NAMALWA (cell line): ENCODE data around the gene DAO.
"Not testable (repeated sequence)": the region's sequence is repeated elsewhere in the genome, so short reads cannot be mapped to it uniquely, and the experiment has no call there.

Experiments used
- DNase-seq: peaks from one replicate; pipeline ENCODE4 v3.0.0-alpha.2; 2015; ENCODE audit warnings: low spot score

The DAO gene

DNA sequence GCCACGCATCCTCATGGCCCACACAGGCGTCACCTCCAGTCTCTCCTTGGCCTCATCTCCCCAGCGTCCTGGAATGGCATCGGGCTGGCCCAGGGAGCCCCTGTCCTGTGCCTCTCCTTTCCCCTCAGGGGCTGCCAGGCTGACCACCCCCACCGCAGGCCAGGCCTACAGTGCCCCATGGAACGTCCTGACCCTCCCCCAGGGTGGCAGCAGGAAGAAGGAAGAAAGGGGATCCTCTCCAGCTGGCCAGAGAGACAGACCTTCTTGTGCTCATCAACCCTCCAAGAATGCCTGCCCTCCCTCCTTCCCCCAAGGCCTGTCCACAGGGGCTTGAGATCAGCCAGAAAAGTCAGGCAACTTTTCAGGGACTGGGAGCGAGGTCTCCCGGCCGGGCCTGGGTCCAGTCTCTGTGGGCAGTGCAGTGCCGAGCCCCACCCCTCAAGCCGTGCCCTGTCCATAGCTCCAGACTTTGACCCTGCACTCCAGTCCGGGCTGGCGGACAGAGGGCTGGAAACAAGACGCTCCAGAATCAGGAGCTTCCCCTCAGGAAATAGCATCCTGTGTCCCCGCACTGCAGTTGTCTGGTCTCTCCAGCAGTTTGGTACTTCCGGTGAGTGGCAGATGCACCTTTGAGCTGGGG is at the start of gene DAO:
Gene DAO (plus strand): TSS at position 478 of the 640 bp plus-strand sequence. CDS start 4,915 bp downstream, outside the sequence.
- DNase-seq, result no peak

- no peak for DNase-seq
Observed at GRCh38 chr12:108831309-108831991, 48.4 kb upstream of the DAO start.

- DNase-seq, result no peak
Observed at GRCh38 chr12:108832208-108832607, 47.7 kb upstream of the DAO start.

GRCh38 chr12:108832730-108833354 is 47.0 kb upstream of the DAO start:
- DNase-seq, result no peak

DNA sequence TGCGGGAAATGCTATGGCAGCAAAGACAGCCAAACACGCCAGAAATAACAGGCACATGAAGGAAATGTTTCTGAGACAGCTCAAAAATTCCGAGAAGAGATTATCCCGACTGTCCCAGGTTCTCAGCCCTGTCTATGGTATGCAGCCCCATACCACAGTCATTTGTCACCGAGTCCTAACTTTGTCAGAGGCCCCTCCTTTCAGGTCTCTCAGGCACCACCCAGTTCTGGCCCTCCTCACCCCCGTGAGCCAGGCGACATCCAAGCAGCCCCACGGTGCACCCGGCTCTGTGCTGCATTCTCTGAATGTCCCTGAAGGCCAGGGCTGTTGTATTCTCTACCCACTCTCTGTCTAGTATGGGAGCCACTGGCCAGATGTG is 46.5 kb upstream of the DAO start:
- DNase-seq, result no peak

DNA sequence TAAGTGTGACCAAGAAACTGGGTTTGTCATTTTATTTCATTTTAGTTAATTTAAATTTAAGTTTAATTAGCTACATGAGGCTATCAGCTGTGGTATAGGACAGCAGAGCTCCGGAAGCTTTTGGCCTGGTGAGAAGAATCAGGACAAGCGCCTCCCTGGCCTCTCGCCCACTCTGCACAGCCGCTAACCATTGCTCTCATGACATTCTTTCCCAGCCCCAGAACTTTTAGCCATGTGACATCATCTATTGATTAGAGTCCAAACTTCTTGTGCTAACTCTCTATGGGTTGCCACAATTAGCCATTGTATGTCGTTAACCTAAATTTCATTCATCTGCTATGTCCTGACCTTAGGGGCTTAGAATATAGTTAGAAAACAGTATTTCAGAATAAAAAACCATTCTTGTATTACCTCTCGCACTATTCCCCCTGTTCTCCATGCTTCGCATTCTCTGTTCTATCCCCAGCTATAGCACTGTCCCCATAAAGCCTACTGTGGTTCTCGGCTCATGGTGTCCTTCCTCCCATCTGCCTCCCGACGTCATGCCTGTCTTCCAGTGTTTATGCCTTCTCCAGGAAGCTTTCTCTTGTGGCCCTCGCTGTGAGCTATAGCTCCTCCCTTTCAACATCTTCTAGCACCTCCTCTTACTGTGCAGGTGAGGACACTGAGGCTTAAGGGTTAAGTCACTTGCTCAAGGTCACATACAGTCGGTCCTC is 46.0 kb upstream of the DAO start:
- DNase-seq, result no peak

DNA sequence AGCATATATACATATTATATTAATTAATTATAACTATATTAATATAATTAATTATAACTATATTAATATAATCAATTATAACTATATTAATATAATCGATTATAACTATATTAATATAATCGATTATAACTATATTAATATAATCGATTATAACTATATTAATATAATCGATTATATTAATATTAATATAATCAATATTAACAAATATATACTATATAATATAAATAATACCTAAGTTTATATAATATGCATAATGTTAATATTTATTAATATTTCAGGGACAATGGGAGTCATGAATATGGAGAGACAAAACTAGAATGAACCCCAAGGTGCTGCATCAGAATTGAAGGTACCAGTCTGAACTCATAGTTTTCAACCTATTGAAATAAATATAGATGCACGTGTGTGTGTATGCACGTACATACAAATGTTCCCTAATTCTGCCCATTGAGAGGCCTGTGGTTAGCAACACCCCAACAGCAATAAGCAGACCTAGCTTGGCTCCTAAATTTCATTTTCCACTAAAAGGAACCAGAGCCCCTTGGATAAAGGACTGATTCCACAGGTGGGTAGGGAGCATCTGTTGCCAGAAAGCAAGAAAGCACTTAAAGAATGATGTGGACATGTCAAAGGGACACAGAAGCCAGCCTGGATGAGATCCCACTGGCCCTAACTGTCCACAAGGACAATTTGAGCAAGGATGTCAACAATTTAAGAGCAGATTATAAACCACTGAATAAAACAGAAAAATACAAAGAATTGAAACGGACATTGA is 43.8 kb upstream of the DAO start:
- no peak for DNase-seq

GRCh38 chr12:108837239-108837638 is 42.7 kb upstream of the DAO start:
- DNase-seq, result no peak

DNA sequence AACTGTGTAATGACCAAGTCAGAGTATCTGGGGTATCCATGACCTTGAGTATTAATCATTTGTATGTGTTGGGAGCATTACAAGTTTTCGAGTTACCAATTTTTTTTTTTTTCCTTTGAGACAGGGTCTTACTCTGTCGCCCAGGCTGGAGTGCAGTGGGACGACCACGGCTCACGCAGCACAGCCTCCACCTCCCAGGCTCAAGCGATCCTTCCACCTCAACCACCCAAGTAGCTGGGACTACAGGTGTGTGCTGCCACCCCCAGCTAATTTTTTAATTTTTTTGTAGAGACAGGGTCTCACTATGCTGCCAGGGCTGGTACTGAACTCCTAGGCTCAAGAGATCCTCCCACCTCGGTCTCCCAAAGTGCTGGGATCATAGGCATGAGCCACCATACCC is 42.2 kb upstream of the DAO start:
- no peak for DNase-seq

GRCh38 chr12:108838194-108839017 is 41.5 kb upstream of the DAO start:
- DNase-seq, result no peak

- DNase-seq, result no peak
Observed at GRCh38 chr12:108839018-108839889, 40.6 kb upstream of the DAO start.

DNA sequence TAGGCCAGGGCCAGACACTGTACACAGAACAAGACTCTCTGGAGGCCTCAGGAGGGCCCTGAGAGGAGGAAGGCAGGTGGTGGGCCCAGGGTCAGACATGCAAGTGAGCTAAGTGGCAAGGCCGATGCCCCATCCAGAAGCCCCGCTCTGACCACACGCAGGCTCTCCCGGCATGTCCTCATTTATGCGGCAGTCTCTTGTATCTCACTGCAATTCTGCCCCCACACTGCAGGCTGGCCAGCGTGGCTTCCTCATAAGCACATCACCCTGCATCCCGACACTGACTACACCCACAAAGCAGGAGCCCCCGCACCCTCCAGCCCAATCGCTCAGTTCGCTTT is 40.0 kb upstream of the DAO start:
- DNase-seq, result no peak

GRCh38 chr12:108840605-108841332 is 39.1 kb upstream of the DAO start:
- no peak for DNase-seq

DNA sequence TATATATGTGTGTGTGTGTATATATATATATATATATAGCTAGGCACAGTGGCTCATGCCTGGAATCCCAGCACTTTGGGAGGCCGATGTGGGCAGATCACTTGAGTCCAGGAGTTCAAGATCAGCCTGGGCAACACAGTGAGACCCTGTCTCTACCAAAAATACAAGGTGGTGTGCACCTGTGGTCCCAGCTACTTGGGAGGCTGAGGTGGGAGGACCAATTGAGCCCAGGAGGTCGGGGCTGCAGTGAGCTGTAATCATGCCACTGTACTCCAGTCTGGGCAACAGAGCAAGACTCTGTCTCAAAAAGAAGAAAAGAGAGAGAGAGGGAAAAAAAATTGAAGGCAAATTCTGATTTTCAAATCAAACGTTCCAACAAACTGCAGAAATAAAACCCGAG is 38.1 kb upstream of the DAO start:
- not testable (repeated sequence) for DNase-seq

- DNase-seq, result no peak
Observed at GRCh38 chr12:108842361-108842760, 37.5 kb upstream of the DAO start.

GRCh38 chr12:108843187-108843586 is 36.7 kb upstream of the DAO start:
- no peak for DNase-seq

- no peak for DNase-seq
Observed at GRCh38 chr12:108845696-108846095, 34.2 kb upstream of the DAO start.

DNA sequence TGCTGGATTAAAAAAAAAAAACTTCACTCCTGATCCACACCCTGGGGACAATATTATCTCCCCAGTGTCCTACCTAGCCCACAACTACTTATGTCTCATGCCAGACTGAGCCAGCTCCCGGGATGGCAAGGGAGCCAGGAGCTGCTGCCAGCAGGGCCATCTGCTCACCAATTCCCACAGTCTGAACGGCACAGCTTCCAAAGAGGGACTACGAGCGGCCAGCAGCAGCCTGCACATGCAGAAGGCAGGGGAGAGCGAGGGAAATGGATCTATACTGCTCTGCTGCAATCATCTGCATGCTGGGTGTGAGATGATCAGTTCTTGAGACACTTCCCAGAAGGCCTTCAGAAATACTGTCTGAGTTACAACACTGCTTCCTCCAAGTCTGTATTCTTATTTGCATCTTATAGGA is 33.6 kb upstream of the DAO start:
- DNase-seq, result no peak

DNA sequence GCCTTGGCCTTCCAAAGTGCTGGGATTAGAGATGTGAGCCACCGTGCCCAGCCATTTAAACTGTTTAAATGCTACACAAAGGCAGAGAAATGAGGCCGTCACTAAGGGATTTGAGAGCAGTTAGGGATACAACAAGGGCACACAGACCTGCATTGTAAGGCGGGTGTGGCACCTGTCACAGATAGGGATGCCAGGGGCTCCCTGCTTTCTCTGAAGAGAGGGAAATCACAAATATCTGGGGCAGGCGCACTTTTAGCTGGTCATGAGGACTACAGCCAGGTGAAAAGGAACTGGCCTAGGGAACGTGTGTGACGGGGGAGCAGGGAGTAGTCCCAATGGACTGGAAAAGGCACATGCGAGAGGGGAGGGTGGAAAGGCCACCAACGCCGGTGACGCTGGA is 32.2 kb upstream of the DAO start:
- DNase-seq, result no peak

GRCh38 chr12:108849660-108850059 is 30.2 kb upstream of the DAO start:
- no peak for DNase-seq
